Caco-2 (cell line): ENCODE data around the gene C10orf143. TPM values are rescaled to one million over a fixed set of nuclear protein-coding genes. Genes with fewer than 3 reads are reported as not detected.

Experiments
- BruUV-seq: library from RNA; stranded (reverse); fragments of 400-500 nt; replicated peaks from 2 replicates; lab custom pipeline; 2021; lab: Mats Ljungman, UMichigan
- CTCF ChIA-PET: fragments of 300-600 bp; sonication (Branson Sonifier 250); formaldehyde crosslinking; loops from one replicate; lab custom pipeline; 2022; ENCODE audit warnings: antibody characterized with exemption; lab: Charles Lee
- POLR2A ChIA-PET: fragments of 300-600 bp; sonication (Branson Sonifier 250); formaldehyde crosslinking; loops from one replicate; lab custom pipeline; 2022; ENCODE audit warnings: antibody characterized with exemption; lab: Charles Lee
- DNase-seq, 2 experiments: peaks; one replicate each; pipeline versions ENCODE4 v3.0.0 to v3.0.0-alpha.2; 2020 to 2022
- H3K27me3 ChIP-seq: replicated peaks from 2 replicates; pipeline ENCODE4 v1.6.0; 2011; ENCODE audit warnings: low read length; ENCODE audit not compliant: control insufficient read depth, insufficient read depth
- H3K36me3 ChIP-seq: 2 replicates; pipeline ENCODE4 v1.5.1; 2011; ENCODE audit warnings: low read length; ENCODE audit not compliant: control insufficient read depth, insufficient read depth
- H3K4me1 ChIP-seq: fragments of 250-450 bp; sonication (Bioruptor Pico); 2 replicates; pipeline ENCODE4 v1.5.1; 2020; ENCODE audit warnings: mild to moderate bottlenecking
- H3K4me3 ChIP-seq: 2 replicates; pipeline ENCODE4 v1.5.1; 2011; ENCODE audit warnings: low read depth, mild to moderate bottlenecking, control low read depth, low read length
- H3K9me3 ChIP-seq: fragments of 250-450 bp; sonication (Bioruptor Pico); 2 replicates; pipeline ENCODE4 v1.5.1; 2020; ENCODE audit warnings: mild to moderate bottlenecking, moderate library complexity
- H3K27ac Mint-ChIP-seq: one replicate; pipeline ENCODE4 v1.8.0; 2022; ENCODE audit warnings: mixed read lengths; ENCODE audit not compliant: unreplicated experiment
- H3K27me3 Mint-ChIP-seq: one replicate; pipeline ENCODE4 v1.8.0; 2022; ENCODE audit warnings: mixed read lengths; ENCODE audit not compliant: insufficient read depth, unreplicated experiment
- H3K36me3 Mint-ChIP-seq: one replicate; pipeline ENCODE4 v1.8.0; 2022; ENCODE audit warnings: mild to moderate bottlenecking, mixed read lengths; ENCODE audit not compliant: insufficient read depth, unreplicated experiment
- H3K4me1 Mint-ChIP-seq: one replicate; pipeline ENCODE4 v1.8.0; 2022; ENCODE audit warnings: low read depth, mixed read lengths; ENCODE audit not compliant: unreplicated experiment
- H3K4me3 Mint-ChIP-seq: one replicate; pipeline ENCODE4 v1.8.0; 2022; ENCODE audit warnings: mild to moderate bottlenecking, moderate library complexity, mixed read lengths; ENCODE audit not compliant: unreplicated experiment
- H3K9me3 Mint-ChIP-seq: one replicate; pipeline ENCODE4 v1.8.0; 2022; ENCODE audit warnings: mixed read lengths; ENCODE audit not compliant: unreplicated experiment
- CTCF ChIP-seq, 2 experiments: fragments of 200-600 bp in 1 of 2; IDR thresholded peaks; 1 replicate in 1 of 2; 2 replicates in 1 of 2; pipeline versions ENCODE4 v1.5.1 to v1.8.0; 2011 to 2022; ENCODE audit warnings: antibody characterized with exemption in 1 of 2, control low read depth in 1 of 2, inconsistent platforms in 1 of 2, low read depth in 1 of 2, low read length in 1 of 2, mild to moderate bottlenecking in 1 of 2, moderate library complexity in 1 of 2; ENCODE audit not compliant: insufficient read depth in 1 of 2, severe bottlenecking in 1 of 2, unreplicated experiment in 1 of 2
- intact Hi-C: fragments of 100-400 bp; cut with micrococcal nuclease; formaldehyde crosslinking; loops from one replicate; pipeline ENCODE4 v1.10.0; 2022; ENCODE audit not compliant: unreplicated experiment
- total RNA-seq: library from RNA; stranded (reverse); gene quantifications from 2 replicates; pipeline ENCODE4 v1.2.3, GENCODE V29; 2022

C10orf143 gene
- total RNA-seq, 1 experiment from 2014 or later = 0.54 TPM

GRCh38 chr10:130021383-130021950 is 89.2 kb downstream of the C10orf143 start:
- no peak for TF ChIP-seq CTCF (IDR thresholded peaks at IDR 0.05; ENCODE audit: insufficient read depth in 1 of 2, low read depth in 1 of 2, low read length in 1 of 2, severe bottlenecking in 1 of 2, unreplicated experiment in 1 of 2)
- no peak for DNase-seq
- no peaks in the 10 kb centered on the region for H3K4me1 Mint-ChIP-seq
- H3K9me3 Mint-ChIP-seq = no peaks in the 10 kb centered on the region
- H3K4me1 ChIP-seq = no peaks in the 10 kb centered on the region
- H3K27me3 ChIP-seq = no peaks in the 10 kb centered on the region; the same call in 1 of the 2 replicates
- intact Hi-C loops = no loop called here
- no peak overlapping the region for H3K27ac Mint-ChIP-seq
- no peak overlapping the region for H3K4me3 Mint-ChIP-seq
- H3K36me3 ChIP-seq = no peaks in the 10 kb centered on the region
- CTCF ChIA-PET = no interaction called here
- H3K9me3 ChIP-seq = no peaks in the 10 kb centered on the region
- H3K27me3 Mint-ChIP-seq = peaks cover 17% of the 10 kb centered on the region
- no peaks in the 10 kb centered on the region for H3K36me3 Mint-ChIP-seq
- no peak overlapping the region for H3K4me3 ChIP-seq
- POLR2A ChIA-PET = no interaction called here
- no TSS peak for BruUV-seq

GRCh38 chr10:130020651-130021382 is 89.8 kb downstream of the C10orf143 start:
- ChIA-PET CTCF (no interaction called here), POLR2A (no interaction called here)
- no peaks in the 10 kb centered on the region for H3K36me3 ChIP-seq
- Mint-ChIP-seq H3K4me3 (no peak overlapping the region), H3K36me3 (no peaks in the 10 kb centered on the region), H3K27me3 (peaks cover 23% of the 10 kb centered on the region), H3K4me1 (no peaks in the 10 kb centered on the region), H3K27ac (no peak overlapping the region), H3K9me3 (no peaks in the 10 kb centered on the region)
- no TSS peak for BruUV-seq
- DNase-seq = no peak
- intact Hi-C loops = no loop called here
- no peaks in the 10 kb centered on the region for H3K9me3 ChIP-seq
- H3K4me1 ChIP-seq = no peaks in the 10 kb centered on the region
- H3K4me3 ChIP-seq = no peak overlapping the region
- no peak for TF ChIP-seq CTCF (IDR thresholded peaks at IDR 0.05; ENCODE audit: insufficient read depth in 1 of 2, low read depth in 1 of 2, low read length in 1 of 2, severe bottlenecking in 1 of 2, unreplicated experiment in 1 of 2)
- H3K27me3 ChIP-seq = no peaks in the 10 kb centered on the region; the same call in 1 of the 2 replicates

- Histone ChIP-seq H3K4me1 (no peaks in the 10 kb centered on the region), H3K4me3 (no peak overlapping the region), H3K9me3 (no peaks in the 10 kb centered on the region), H3K36me3 (no peaks in the 10 kb centered on the region), H3K27me3 (no peaks in the 10 kb centered on the region; the same call in 1 of the 2 replicates)
- Mint-ChIP-seq H3K9me3 (no peaks in the 10 kb centered on the region), H3K4me1 (no peaks in the 10 kb centered on the region), H3K27me3 (peaks cover 14% of the 10 kb centered on the region), H3K4me3 (no peak overlapping the region), H3K36me3 (no peaks in the 10 kb centered on the region), H3K27ac (no peak overlapping the region)
- CTCF ChIA-PET = interaction anchor here (0.8 kb wide), 1 partner anchor 28 kb away, joined by 3 read pairs; no protein-coding TSS in a partner anchor
- intact Hi-C loops = no loop called here
- DNase-seq = no peak
- POLR2A ChIA-PET = no interaction called here
- BruUV-seq = no TSS peak
- no peak for TF ChIP-seq CTCF (IDR thresholded peaks at IDR 0.05; ENCODE audit: insufficient read depth in 1 of 2, low read depth in 1 of 2, low read length in 1 of 2, severe bottlenecking in 1 of 2, unreplicated experiment in 1 of 2)
These were observed 91.9 kb downstream of the C10orf143 start for GRCh38 chr10:130018730-130019185.
